IPS-20b (cell line): Measurements from ENCODE around the gene PTGIR.

Experiments
- H3K27ac ChIP-seq: one replicate; pipeline ENCODE4 v1.5.1; 2013; ENCODE audit warnings: low read length
- H3K27me3 ChIP-seq: 2 replicates; pipeline ENCODE4 v1.6.1; 2013; ENCODE audit warnings: mild to moderate bottlenecking, low read length, inconsistent platforms; ENCODE audit not compliant: insufficient read depth
- H3K36me3 ChIP-seq: 2 replicates; pipeline ENCODE4 v1.6.1; 2013; ENCODE audit warnings: low read depth, mild to moderate bottlenecking, inconsistent platforms, low read length, moderate library complexity; ENCODE audit not compliant: insufficient read depth
- H3K4me1 ChIP-seq: 2 replicates; pipeline ENCODE4 v1.6.1; 2013; ENCODE audit warnings: mild to moderate bottlenecking, control low read depth, inconsistent platforms, low read length, moderate library complexity; ENCODE audit not compliant: insufficient read depth
- H3K4me3 ChIP-seq: 2 replicates; pipeline ENCODE4 v1.5.1; 2013; ENCODE audit warnings: mild to moderate bottlenecking, low read length, inconsistent platforms
- H3K9ac ChIP-seq: 2 replicates; pipeline ENCODE4 v1.6.1; 2013; ENCODE audit warnings: low read depth, mild to moderate bottlenecking, inconsistent platforms, low read length, moderate library complexity
- H3K9me3 ChIP-seq: 2 replicates; pipeline ENCODE4 v1.6.1; 2013; ENCODE audit warnings: mild to moderate bottlenecking, low read depth, low read length, inconsistent platforms; ENCODE audit not compliant: insufficient read depth

PTGIR gene

DNA sequence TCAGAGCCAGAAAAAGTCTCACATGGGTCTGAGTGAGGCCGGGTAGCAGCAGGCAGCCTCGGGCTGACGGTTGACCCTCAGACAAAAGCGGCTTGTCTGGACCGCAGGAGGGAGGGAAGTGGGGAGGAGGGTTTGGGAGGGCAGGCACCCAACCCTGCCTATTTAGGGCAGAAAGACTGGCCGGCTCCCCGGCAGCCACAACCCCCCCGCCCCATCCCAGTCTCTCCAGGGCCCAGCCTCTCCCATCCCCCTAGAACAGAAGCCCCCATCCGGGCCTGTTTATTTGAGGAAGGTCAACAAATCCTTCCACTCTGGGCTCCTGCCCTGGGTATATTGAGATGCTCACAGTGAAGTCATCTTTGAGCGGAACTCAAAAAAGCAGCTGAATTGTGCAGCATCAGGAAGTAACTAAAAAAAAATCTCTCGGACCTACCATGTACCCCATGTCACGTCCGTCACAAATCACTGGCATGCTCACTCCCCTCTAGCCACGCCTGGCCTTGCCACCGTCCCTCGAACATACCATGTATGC is 29.8 kb upstream of the PTGIR start:
- H3K4me3 ChIP-seq, result no peak overlapping the region

DNA sequence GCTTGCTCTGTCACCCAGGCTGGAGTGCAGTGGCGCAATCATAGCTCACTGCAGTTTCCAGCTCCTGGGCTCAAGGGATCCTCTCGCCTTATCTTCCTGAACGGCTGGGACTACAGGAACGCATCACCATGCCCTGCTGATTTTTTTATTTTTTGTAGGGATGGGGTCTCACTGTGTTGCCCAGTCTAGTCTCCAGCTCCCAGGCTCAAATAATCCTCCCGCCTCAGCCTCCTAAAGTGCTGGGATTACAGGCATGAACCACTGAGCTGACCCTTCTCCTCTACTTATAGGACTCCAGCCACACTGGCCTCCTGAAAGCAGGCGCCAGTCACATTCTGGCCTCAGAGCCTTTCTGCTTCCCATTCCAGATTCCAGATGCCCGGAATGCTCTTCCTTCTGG is 25.6 kb upstream of the PTGIR start:
- Histone ChIP-seq H3K27me3 (peaks cover 57% of the 10 kb centered on the region), H3K36me3 (no peaks in the 10 kb centered on the region), H3K4me1 (peaks cover 3% of the 10 kb centered on the region; the same call in 1 of the 2 replicates), H3K4me3 (no peak overlapping the region), H3K9me3 (no peaks in the 10 kb centered on the region), H3K27ac (no peak overlapping the region), H3K9ac (no peak overlapping the region)

More for the DNA sequence above, 29.8 kb upstream of the PTGIR start:
- Histone ChIP-seq H3K27me3 (peaks cover 37% of the 10 kb centered on the region), H3K27ac (no peak overlapping the region), H3K4me1 (peaks cover 9% of the 10 kb centered on the region; the same call in 1 of the 2 replicates), H3K9me3 (no peaks in the 10 kb centered on the region), H3K9ac (no peak overlapping the region; the same call in 1 of the 2 replicates), H3K36me3 (no peaks in the 10 kb centered on the region)

DNA sequence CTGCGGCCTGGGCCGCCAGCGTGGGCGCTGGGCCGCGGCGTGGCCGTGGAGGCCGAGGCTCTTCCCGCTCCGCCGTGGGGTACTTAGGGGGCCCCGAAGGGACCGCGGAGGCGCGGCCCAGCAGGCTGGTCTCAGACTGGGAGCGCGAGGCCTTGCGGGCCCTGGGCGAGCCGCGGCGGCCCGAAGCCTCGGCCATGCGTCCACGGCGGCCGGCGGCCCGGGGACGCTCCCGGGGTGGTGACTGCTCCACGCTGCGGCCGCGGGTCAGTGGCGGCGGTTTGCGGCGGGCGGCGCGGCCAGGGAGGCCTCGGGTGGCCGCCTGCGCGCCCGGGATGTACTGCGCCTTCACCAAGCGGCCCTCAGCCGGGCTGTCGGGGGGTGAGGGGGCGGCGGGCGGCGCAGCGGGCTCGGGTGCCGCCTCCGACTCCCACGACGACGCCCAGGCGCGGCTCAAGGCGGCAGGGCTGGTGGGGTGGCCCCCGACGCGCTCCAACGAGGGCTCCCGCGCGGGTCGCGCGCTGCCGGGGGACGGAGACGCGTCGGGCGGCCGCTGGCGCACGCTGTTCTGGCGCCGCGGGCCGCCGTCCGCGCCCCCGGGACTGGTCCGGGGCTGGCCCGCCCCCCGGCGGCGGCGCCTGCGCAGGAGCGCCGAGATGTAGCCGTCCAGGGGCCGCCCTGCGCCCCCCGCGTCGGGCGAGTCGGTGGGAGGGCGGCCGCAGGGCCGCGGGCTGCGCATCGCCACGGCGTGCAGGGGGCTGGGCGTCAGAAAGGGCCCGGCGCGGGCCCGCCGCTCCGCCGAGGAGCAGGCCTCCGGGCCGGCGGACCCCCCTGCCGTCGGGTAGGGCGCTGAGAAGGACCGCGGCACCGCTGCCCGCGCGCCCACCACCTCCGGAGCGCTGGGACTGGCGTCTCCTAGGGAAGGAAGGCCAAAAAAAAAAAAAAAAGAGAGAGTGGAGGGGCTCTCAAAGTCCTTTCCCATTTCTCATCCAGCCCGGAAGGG is 24.4 kb upstream of the PTGIR start:
- no peak overlapping the region; the same call in 1 of the 2 replicates for H3K4me3 ChIP-seq
- H3K27me3 ChIP-seq, result peaks cover 69% of the 10 kb centered on the region
- H3K36me3 ChIP-seq, result no peaks in the 10 kb centered on the region
- H3K27ac ChIP-seq, result no peak overlapping the region
- H3K4me1 ChIP-seq, result no peaks in the 10 kb centered on the region; the same call in 1 of the 2 replicates
- H3K9ac ChIP-seq, result no peak overlapping the region
- no peaks in the 10 kb centered on the region for H3K9me3 ChIP-seq

GRCh38 chr19:46648060-46648960 is 23.4 kb upstream of the PTGIR start:
- no peak overlapping the region for H3K9ac ChIP-seq
- H3K27ac ChIP-seq, result no peak overlapping the region
- H3K36me3 ChIP-seq, result no peaks in the 10 kb centered on the region
- H3K27me3 ChIP-seq, result peaks cover 69% of the 10 kb centered on the region
- H3K4me3 ChIP-seq, result no peak overlapping the region; the same call in 1 of the 2 replicates
- H3K4me1 ChIP-seq, result no peaks in the 10 kb centered on the region
- no peaks in the 10 kb centered on the region for H3K9me3 ChIP-seq

- no peaks in the 10 kb centered on the region for H3K36me3 ChIP-seq
- no peaks in the 10 kb centered on the region for H3K9me3 ChIP-seq
- H3K27ac ChIP-seq, result no peak overlapping the region
- H3K4me3 ChIP-seq, result no peak overlapping the region
- H3K4me1 ChIP-seq, result no peaks in the 10 kb centered on the region
- H3K27me3 ChIP-seq, result peaks cover 74% of the 10 kb centered on the region
- H3K9ac ChIP-seq, result no peak overlapping the region
These were observed 21.5 kb upstream of the PTGIR start for GRCh38 chr19:46646402-46646801.

GRCh38 chr19:46644720-46645119 is 19.8 kb upstream of the PTGIR start:
- H3K27me3 ChIP-seq, result peaks cover 76% of the 10 kb centered on the region
- H3K9ac ChIP-seq, result no peak overlapping the region
- H3K9me3 ChIP-seq, result no peaks in the 10 kb centered on the region
- H3K4me1 ChIP-seq, result no peaks in the 10 kb centered on the region
- H3K27ac ChIP-seq, result no peak overlapping the region
- no peaks in the 10 kb centered on the region for H3K36me3 ChIP-seq
- no peak overlapping the region for H3K4me3 ChIP-seq

- Histone ChIP-seq H3K4me1 (no peaks in the 10 kb centered on the region), H3K27ac (no peak overlapping the region), H3K9ac (no peak overlapping the region), H3K9me3 (no peaks in the 10 kb centered on the region), H3K4me3 (no peak overlapping the region), H3K27me3 (peaks cover 71% of the 10 kb centered on the region), H3K36me3 (no peaks in the 10 kb centered on the region)
These were observed 15.8 kb upstream of the PTGIR start for GRCh38 chr19:46640656-46641055.

DNA sequence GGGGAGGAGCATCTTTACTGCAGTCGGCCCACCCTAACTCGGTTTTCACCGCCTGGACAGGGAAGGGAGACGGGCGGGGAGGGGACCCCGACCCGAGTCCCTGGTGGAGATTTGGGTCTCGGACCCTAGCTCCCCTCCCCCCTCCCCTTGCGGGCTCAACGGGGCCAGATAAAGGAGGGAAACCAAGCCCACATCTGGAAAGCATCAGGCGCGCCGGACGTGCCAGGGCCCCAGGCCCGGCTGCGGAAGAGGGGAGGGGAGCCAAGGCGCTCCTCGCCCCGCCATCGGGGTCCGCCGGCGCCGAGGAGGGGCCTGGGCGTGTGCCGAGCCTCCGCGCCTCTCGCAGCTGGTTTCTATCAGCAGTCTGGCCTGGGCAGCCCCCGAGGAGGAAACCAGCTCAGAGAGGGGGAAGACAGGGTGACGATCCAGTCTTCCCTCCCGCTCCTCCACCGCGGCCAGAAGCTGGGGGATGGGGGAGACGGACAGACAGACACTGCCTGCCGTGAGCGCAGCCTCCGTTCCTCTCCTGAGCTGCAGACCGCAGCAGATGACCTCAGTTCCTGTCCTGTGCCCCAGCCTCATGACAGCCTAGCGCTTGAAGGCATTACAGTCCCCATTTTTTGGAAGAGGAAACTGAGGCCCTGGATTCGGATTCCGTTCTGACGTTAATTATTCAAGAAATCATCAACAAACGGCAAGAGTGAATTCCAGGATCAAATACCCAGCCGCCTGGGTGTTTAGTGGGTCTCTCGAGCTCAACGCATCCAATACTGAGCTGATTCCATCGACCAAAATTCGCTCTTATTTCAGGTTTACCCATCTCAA is 14.7 kb upstream of the PTGIR start:
- H3K27ac ChIP-seq, result no peak overlapping the region
- peak overlapping the region; percentile 73 for H3K4me3 ChIP-seq
- H3K36me3 ChIP-seq, result no peaks in the 10 kb centered on the region
- H3K4me1 ChIP-seq, result no peaks in the 10 kb centered on the region; the same call in 1 of the 2 replicates
- peaks cover 69% of the 10 kb centered on the region for H3K27me3 ChIP-seq
- peak overlapping the region; percentile 53; the same call in 1 of the 2 replicates for H3K9ac ChIP-seq
- no peaks in the 10 kb centered on the region for H3K9me3 ChIP-seq

GRCh38 chr19:46637224-46637623 is 12.3 kb upstream of the PTGIR start:
- Histone ChIP-seq H3K27me3 (peaks cover 87% of the 10 kb centered on the region), H3K4me1 (no peaks in the 10 kb centered on the region; the same call in 1 of the 2 replicates), H3K9ac (no peak overlapping the region), H3K36me3 (no peaks in the 10 kb centered on the region), H3K27ac (no peak overlapping the region), H3K4me3 (no peak overlapping the region), H3K9me3 (no peaks in the 10 kb centered on the region)

DNA sequence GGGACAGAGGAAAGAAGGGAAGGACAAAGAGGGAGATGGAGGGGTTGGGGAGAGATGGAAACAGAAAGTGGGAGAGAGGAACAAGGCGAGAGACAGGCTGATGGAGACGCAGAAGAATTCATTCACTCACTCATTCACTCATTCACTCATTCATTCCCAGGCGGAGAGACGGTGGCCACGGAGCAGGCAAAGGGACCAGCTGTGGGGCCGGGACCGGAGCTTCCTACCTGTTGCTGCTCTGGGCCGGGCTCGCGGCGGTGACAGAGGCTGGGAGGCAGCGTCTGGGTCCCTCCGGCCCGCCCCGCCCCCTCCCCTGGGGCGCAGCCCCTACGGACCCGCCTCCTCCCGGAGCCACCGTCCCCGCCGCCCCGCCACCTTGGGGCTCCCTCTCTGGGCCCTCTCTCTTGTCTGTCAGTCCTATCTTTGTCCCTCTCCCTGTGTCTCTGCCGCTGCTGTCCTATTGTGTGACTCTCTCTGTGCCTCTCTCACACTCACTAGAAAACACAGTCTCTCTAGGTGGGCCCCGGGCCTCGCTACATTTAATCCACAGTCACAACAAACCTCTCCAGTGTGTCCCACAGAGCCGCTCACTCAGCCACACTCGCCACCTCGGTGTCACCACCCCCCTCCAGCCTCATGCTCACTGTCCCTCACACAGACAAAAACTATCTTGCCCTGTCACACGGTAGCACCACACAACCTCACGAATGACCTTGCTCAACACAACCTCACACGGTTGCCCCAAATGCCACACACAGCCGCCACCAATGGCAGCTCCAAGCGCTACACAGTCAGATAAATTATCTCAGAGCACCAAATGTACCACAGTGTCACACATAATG is 11.3 kb upstream of the PTGIR start, which contains the start of gene GNG8:
Gene GNG8, minus strand, starts transcription at position 283 of the 842 bp plus-strand sequence. CDS start 1,520 bp downstream, outside the sequence.
- H3K27me3 ChIP-seq, result peaks cover 89% of the 10 kb centered on the region
- no peaks in the 10 kb centered on the region for H3K36me3 ChIP-seq
- H3K9me3 ChIP-seq, result no peaks in the 10 kb centered on the region
- no peak within 1 kb of the TSS for H3K9ac ChIP-seq
- no peak within 1 kb of the TSS for H3K27ac ChIP-seq
- peaks cover 4% of the 10 kb centered on the region for H3K4me1 ChIP-seq
- peak within 1 kb of the TSS; percentile 73; the same call in 1 of the 2 replicates for H3K4me3 ChIP-seq
